SH-SY5Y (cell line): ENCODE data around the gene YAE1.

Source experiments
- GATA2 ChIP-seq: IDR thresholded peaks from 2 replicates; pipeline ENCODE4 v1.6.1; 2011; ENCODE audit warnings: mild to moderate bottlenecking, low read depth, low read length
- GATA3 ChIP-seq: IDR thresholded peaks from 2 replicates; pipeline ENCODE4 v1.6.1; 2011; ENCODE audit warnings: low read depth, mild to moderate bottlenecking, low read length, moderate library complexity

- no peak for TF ChIP-seq GATA2
- TF ChIP-seq GATA3, result no peak
Measured at GRCh38 chr7:39541511-39541910, 24.7 kb upstream of the YAE1 start.
